GM12878 (cell line): ENCODE results near the gene RAP1GAP2. TPM values are rescaled to one million over a fixed set of nuclear protein-coding genes. Genes with fewer than 3 reads are reported as not detected.

Experiments
- ATAC-seq: fragments of 200-7000 bp; cut with Tn5 transposase; 3 replicates; pipeline ENCODE4 v1.9.1; 2020; ENCODE audit warnings: mild to moderate bottlenecking, moderate library complexity
- BruUV-seq: library from RNA; stranded (reverse); fragments of 400-500 nt; replicated peaks from 2 replicates; lab custom pipeline; 2021; lab: Mats Ljungman, UMichigan
- CTCF ChIA-PET: fragments of 300-600 bp; sonication (Branson Sonifier 250); formaldehyde crosslinking; extraction: SDS; loops from one replicate; lab custom pipeline; 2021; ENCODE audit warnings: inconsistent platforms; lab: Yijun Ruan, JAX
- POLR2A ChIA-PET: fragments of 350-600 bp; formaldehyde crosslinking; extraction: SDS; loops from one replicate; lab custom pipeline; 2021; ENCODE audit warnings: inconsistent platforms; lab: Charles Lee
- RAD21 ChIA-PET: fragments of 300-600 bp; sonication (Branson Sonifier 250); formaldehyde crosslinking; loops from one replicate; lab custom pipeline; 2023; ENCODE audit warnings: antibody characterized with exemption; ENCODE audit not compliant: unreplicated experiment; lab: Charles Lee
- SMC1A ChIA-PET: fragments of 300-600 bp; sonication (Branson Sonifier 250); formaldehyde crosslinking; loops from one replicate; lab custom pipeline; 2023; ENCODE audit not compliant: unreplicated experiment, uncharacterized antibody; lab: Charles Lee
- DNase-seq: peaks from one replicate; pipeline ENCODE4 v3.0.0-alpha.2; 2011; ENCODE audit warnings: low read depth, low spot score
- FAIRE-seq: peaks from 3 replicates; lab custom pipeline; 2011; peaks lifted over from hg19 to GRCh38; lab: Jason Lieb, UNC
- H2AFZ ChIP-seq: 2 replicates; pipeline ENCODE4 v1.6.0; 2011; ENCODE audit warnings: low read depth, low read length, control low read depth; ENCODE audit not compliant: control insufficient read depth
- H3K27ac ChIP-seq: 2 replicates; pipeline ENCODE4 v1.5.1; 2011; ENCODE audit warnings: control low read depth; ENCODE audit not compliant: control insufficient read depth, insufficient read depth
- H3K27me3 ChIP-seq, 2 experiments: replicated peaks in 1 of 2; 2 replicates each; pipeline versions ENCODE4 v1.6.0 to v1.6.1; 2011; ENCODE audit warnings: low read length in 1 of 2; ENCODE audit not compliant: control insufficient read depth in 2 of 2, insufficient read depth in 2 of 2
- H3K36me3 ChIP-seq, 2 experiments: 2 replicates each; pipeline ENCODE4 v1.5.1; 2011; ENCODE audit warnings: low read length in 1 of 2; ENCODE audit not compliant: control insufficient read depth in 2 of 2, insufficient read depth in 2 of 2
- H3K4me1 ChIP-seq: 2 replicates; pipeline ENCODE4 v1.6.1; 2011; ENCODE audit warnings: mild to moderate bottlenecking, low read length, moderate library complexity, mixed read lengths; ENCODE audit not compliant: control insufficient read depth, insufficient read depth
- H3K4me2 ChIP-seq: 2 replicates; pipeline ENCODE4 v1.6.0; 2011; ENCODE audit warnings: control low read depth; ENCODE audit not compliant: control insufficient read depth, insufficient read depth
- H3K4me3 ChIP-seq: fragments of 200-600 bp; sonication (generic); 2 replicates; pipeline ENCODE4 v1.5.1; 2016
- H3K79me2 ChIP-seq: 2 replicates; pipeline ENCODE4 v1.6.0; 2011; ENCODE audit warnings: low read length; ENCODE audit not compliant: control insufficient read depth, insufficient read depth
- H3K9ac ChIP-seq: 2 replicates; pipeline ENCODE4 v1.8.0; 2011; ENCODE audit warnings: low read length, control low read depth, mixed read lengths; ENCODE audit not compliant: control insufficient read depth, insufficient read depth
- H3K9me3 ChIP-seq: replicated peaks from 3 replicates; pipeline ENCODE4 v1.5.1; 2011; ENCODE audit warnings: mild to moderate bottlenecking, low read length; ENCODE audit not compliant: control insufficient read depth, insufficient read depth
- H4K20me1 ChIP-seq: 2 replicates; pipeline ENCODE4 v1.6.0; 2011; ENCODE audit not compliant: control insufficient read depth, insufficient read depth
- CBX3 ChIP-seq: fragments of 200-600 bp; sonication (generic); IDR thresholded peaks from 2 replicates; pipeline ENCODE4 v1.6.1; 2016; ENCODE audit warnings: low read depth, borderline replicate concordance
- CHD2 ChIP-seq: IDR thresholded peaks from 2 replicates; pipeline ENCODE4 v1.6.1; 2011; ENCODE audit warnings: low read depth, low read length, improper control_type of control experiment, borderline replicate concordance
- HDAC2 ChIP-seq: fragments of 200-600 bp; sonication (generic); IDR thresholded peaks from 2 replicates; pipeline ENCODE4 v1.6.1; 2017
- IRF4 ChIP-seq: IDR thresholded peaks from 2 replicates; pipeline ENCODE4 v1.6.1; 2011; ENCODE audit warnings: low read depth, low read length
- NFIC ChIP-seq: IDR thresholded peaks from 2 replicates; pipeline ENCODE4 v1.6.1; 2012; ENCODE audit warnings: low read depth, mild to moderate bottlenecking, inconsistent platforms, low read length, moderate library complexity
- NFXL1 ChIP-seq: fragments of 450-650 bp; IDR thresholded peaks from 2 replicates; pipeline ENCODE4 v1.6.1; 2017; ENCODE audit warnings: antibody characterized with exemption, mild to moderate bottlenecking, borderline replicate concordance
- POLR2A ChIP-seq: IDR thresholded peaks from 2 replicates; pipeline ENCODE4 v1.6.1; 2011; ENCODE audit warnings: low read depth, mild to moderate bottlenecking, low read length
- TAF1 ChIP-seq: IDR thresholded peaks from 2 replicates; pipeline ENCODE4 v1.6.1; 2011; ENCODE audit warnings: mild to moderate bottlenecking, low read depth, low read length, borderline replicate concordance
- ZNF687 ChIP-seq: fragments of 450-650 bp; IDR thresholded peaks from 2 replicates; pipeline ENCODE4 v1.6.1; 2017; ENCODE audit warnings: mild to moderate bottlenecking, moderate library complexity
- WGBS: methylation state at CpG from one replicate; pipeline ENCODE4 v1.1.6; 2016; ENCODE audit warnings: low lambda C conversion rate; ENCODE audit not compliant: insufficient replicate concordance, insufficient coverage; ENCODE audit errors: missing lambda C conversion rate; 5-methylcytosine and 5-hydroxymethylcytosine counted together
- in situ Hi-C: fragments of 300-500 bp; cut with MboI; formaldehyde crosslinking; loops from 9 replicates; pipeline ENCODE4 v1.14.3; 2018; ENCODE audit warnings: mixed read lengths
- intact Hi-C: fragments of 100-400 bp; cut with micrococcal nuclease; formaldehyde crosslinking; loops from one replicate; pipeline ENCODE4 v1.14.2; 2022; ENCODE audit not compliant: unreplicated experiment
- polyA plus RNA-seq, 11 experiments: library from polyadenylated mRNA; depleted of rRNA in 4 of 11; unstranded in 6 of 11; stranded (reverse) in 5 of 11; fragments of >200 nt; fragmentation: Nextera tagmentation in 4 of 11; fragmentation: Illumina TruSeq in 1 of 11; extraction: Ambion mirVana in 4 of 11; extraction: Trizol in 1 of 11; gene quantifications; 1 replicate in 1 of 11; 2 replicates in 10 of 11; pipeline versions ENCODE4 v1.2.1 to v1.2.3, GENCODE V29; 2011 to 2016; ENCODE audit warnings: inconsistent platforms in 2 of 11, missing spikeins in 2 of 11, low read depth in 1 of 11
- total RNA-seq, 4 experiments: library from RNA; depleted of rRNA in 3 of 4; stranded (reverse); fragments of >200 nt in 3 of 4; fragmentation: Illumina TruSeq in 1 of 4; extraction: Trizol in 1 of 4; gene quantifications; 2 replicates each; pipeline versions ENCODE4 v1.2.1 to v1.2.3, GENCODE V29; 2013 to 2021

RAP1GAP2 gene
- total and polyA plus RNA-seq, 10 of the 15 experiments (the other 5 are each of a cell fraction or from before 2014, with no cell fraction given): 0.03 to 0.95 (median 0.49) TPM; not detected in 2

- CTCF ChIA-PET: no interaction called here
- H4K20me1 ChIP-seq: no peaks in the 10 kb centered on the region
These were observed 71.5 kb downstream of the RAP1GAP2 start for GRCh38 chr17:2867441-2868424.

More at GRCh38 chr17:2867441-2868424, 71.5 kb downstream of the RAP1GAP2 start:
- in situ Hi-C loops (no loop called here), intact Hi-C loops (no loop called here)
- no peak overlapping the region for H3K27ac ChIP-seq
- no peaks in the 10 kb centered on the region for H3K79me2 ChIP-seq
- H3K36me3 ChIP-seq: no peaks in the 10 kb centered on the region
- 30% methylated on average over 23 of the region's 23 CpGs for WGBS
- H3K27me3 ChIP-seq: no peaks in the 10 kb centered on the region; a peak in 1 of 4 replicates
- no TSS peak for BruUV-seq
- ATAC-seq: no peak
- H3K4me1 ChIP-seq: no peaks in the 10 kb centered on the region
- ChIA-PET POLR2A (no interaction called here), SMC1A (no interaction called here), RAD21 (no interaction called here)
- DNase-seq: no peak
- H3K9me3 ChIP-seq: no peaks in the 10 kb centered on the region
- H2AFZ ChIP-seq: no peak overlapping the region
- no peak overlapping the region for H3K4me3 ChIP-seq
- H3K9ac ChIP-seq: no peak overlapping the region
- no peak for FAIRE-seq
- no peak overlapping the region for H3K4me2 ChIP-seq
- TF ChIP-seq CBX3 (no peak), HDAC2 (no peak), ZNF687 (no peak), TAF1 (no peak), NFXL1 (no peak), NFIC (no peak), POLR2A (no peak), CHD2 (no peak), IRF4 (no peak)
